COLO668 (cell line): ENCODE data around the gene MBNL2.
"Not testable (repeated sequence)": the region's sequence is repeated elsewhere in the genome, so short reads cannot be mapped to it uniquely, and the experiment has no call there.

Source experiments
- DNase-seq: peaks from one replicate; lab custom pipeline; 2025; ENCODE audit not compliant: unreplicated experiment; lab: John Stamatoyannopoulos, UW

Gene MBNL2

DNA sequence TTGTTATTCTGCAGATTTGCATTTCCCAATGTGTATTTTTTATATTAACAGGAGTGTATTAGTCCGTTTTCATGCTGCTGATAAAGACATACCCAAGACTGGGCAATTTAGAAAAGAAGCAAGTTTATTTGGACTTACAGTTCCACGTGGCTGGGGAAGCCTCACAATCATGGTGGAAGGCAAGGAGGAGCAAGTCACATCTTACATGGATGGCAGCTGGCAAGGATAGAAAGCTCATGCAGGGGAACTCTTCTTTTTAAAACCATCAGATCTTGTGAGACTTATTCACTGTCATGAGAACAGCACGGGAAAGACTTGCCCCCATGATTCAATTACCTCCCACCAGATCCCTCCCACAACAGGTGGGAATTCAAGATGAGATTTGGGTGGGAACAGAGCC lies 14.9 kb upstream of the MBNL2 start:
- not testable (repeated sequence) for DNase-seq

- no peak for DNase-seq
Observed at GRCh38 chr13:97211300-97211699, 10.8 kb upstream of the MBNL2 start.

DNA sequence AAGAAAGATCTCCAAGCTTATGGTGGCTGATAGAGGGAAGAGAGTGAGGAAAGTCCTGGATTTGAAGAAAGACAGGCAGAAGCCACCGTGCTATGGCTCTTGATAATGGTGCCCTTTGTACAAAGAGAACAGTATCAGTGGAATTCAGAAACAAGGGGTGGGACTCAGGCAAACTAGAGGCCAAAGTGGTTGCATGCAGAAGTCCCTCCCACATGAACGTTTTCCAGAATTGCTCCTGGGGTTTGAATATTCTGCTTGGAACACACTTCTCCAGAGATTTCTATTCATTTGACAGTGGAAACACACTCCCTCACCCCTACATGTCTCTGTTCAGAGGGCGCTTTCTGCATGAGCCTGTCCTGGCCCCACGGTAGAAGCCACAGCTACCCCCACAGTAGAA lies 10.1 kb upstream of the MBNL2 start:
- DNase-seq = no peak

DNA sequence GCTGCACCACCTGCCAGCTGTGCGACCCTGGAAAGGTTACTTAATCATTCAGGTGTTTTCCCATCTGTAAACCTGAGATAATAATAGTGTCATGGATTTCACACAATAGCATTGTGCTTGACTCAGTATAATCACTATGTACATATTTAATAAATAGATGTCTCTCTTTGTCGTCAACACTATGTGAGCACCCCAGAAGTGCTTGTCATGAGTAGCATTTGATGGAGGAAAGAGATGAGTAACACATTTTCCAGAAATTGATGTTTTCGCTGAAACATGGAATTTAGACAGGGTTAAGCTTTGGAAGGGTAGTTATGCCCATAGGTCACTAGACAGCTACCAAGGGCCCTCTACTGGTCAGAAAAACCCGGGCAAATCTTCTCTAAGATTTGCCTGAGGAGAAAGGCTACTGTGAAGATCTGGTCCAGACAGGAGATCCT lies 9.5 kb upstream of the MBNL2 start:
- peak; percentile 72 for DNase-seq

GRCh38 chr13:97214921-97215320 lies 7.2 kb upstream of the MBNL2 start:
- DNase-seq = no peak

- DNase-seq = no peak
Observed at GRCh38 chr13:97215325-97215724, 6.8 kb upstream of the MBNL2 start.

DNA sequence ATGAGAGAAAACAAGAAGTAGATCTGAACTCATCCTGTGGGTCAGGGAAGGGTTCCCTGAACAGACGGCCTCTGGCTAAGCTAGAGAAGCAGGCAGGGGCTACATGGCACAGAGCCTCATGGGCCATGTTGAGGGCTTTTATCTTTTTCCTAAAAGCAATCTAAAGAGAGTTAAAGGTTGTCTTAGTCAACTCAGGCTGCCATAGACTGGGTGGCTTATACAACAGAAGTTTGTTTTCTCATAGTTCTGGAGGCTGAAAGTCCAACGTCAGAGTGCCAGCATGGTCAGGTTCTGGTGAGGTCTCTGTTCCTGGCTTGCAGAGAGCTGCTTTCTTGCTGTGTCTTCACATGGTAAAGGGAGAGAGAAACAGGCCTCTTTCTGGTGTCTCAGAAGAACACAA lies 2.9 kb upstream of the MBNL2 start:
- no peak for DNase-seq

DNA sequence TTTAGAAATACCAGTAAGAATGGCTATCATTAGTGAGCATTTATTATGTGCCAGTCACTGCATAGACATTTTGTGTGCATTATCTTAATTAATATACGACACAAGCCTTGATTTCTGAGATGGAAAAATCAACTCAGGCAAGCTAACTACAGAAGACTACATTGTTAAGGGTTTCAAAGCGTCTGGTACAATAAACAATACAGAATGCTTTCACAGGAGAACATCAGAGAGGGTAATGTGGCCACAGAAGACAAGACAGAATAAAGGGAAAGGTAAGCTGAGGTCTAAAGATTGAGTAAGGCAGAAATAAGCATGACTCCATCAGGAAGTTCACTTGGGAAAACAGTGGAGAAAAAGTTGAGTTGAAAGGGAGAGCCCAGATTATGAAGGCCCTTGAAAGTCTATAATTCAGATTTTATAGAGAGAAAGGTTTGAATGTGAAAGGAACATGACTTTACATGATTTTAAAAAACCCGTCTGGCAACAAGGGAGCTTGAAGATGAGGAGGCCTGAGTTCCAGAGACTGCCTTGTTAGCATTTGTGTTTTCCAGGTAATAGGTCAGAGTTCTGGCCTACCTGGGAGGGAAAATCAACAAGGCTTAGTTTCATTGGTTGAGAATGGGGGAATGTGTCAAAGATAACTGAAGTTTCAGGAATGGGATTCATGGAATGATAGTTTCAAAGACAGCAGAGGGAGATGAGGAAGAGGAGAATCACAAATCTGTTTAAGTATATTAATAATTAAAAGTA lies 1.8 kb upstream of the MBNL2 start:
- no peak for DNase-seq

DNA sequence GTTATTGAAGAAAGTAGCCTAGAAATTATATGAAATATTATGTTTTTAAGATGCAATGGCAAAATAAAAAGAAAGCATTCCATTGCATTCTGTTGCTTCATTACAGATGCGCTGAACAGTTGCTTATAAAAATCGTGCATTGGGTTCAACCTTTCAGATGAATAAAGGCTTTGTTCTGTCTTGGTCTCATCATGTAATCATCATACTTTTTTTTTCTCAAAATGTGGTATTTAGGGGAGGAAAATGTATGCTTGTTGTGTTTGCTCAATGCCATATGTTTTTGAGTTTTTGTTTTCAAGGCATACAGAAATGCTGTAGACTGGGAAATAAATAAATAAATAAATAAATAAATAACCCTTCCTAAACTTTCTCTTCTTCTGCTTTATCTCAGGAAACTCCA lies 1.1 kb upstream of the MBNL2 start:
- DNase-seq = no peak

DNA sequence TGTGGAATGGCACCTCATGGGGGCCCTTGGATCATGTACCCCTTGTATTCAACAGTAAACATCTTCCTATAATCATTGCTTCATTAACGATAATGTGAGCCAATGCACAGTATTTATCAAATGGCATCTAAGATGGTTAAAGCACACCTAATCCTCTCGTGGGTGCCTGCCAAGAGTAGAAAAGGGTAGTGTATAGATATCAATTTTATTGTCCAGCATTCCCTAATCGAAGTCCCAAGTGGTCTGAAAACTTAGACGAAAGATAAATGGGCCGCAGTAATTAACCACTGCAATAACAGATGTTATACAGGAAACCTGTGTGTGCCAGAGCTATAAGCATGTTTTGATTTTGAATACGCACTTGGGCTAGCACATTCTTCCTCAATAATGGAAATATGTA lies 667 bp upstream of the MBNL2 start:
- DNase-seq = no peak

- DNase-seq = no peak
Observed at GRCh38 chr13:97223037-97223710, 1.0 kb downstream of the MBNL2 start.

GRCh38 chr13:97223711-97224541 lies 1.8 kb downstream of the MBNL2 start:
- DNase-seq = peak; percentile 72

DNA sequence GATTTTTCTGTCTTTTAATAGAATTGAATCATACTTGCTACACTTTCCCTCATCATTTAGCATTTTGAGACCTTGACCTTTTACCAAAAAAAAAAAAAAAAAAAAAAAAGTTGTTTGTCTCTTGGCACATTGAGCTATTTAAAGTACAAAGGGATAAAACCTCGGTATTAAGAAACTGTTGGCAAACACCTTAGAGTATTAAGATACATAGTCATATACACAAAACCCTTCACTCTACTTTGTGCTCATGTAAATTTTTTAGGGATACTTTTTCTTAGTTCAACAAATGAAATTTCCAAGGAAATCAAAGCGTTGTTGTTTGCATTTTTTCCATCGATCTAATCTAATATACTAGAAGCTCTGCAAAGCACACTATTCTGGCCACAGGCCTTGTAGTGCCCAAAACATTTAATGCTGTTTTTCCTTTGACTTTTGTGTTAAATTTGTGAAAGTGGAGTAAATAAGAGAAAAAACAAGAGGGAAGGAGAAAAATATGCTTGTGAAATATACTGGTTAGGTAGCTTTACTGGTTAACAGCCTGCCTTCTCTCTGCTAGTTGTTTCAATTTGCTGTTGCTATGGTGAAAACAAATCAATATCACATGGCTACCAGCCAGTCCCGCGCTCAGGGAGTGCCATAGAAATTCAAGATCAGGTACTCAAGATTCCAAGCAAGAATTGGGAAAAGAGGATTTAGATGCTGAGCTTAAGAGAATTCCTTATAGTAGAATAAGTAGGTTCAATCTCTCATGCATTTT lies 2.6 kb downstream of the MBNL2 start:
- peak; percentile 80 for DNase-seq

DNA sequence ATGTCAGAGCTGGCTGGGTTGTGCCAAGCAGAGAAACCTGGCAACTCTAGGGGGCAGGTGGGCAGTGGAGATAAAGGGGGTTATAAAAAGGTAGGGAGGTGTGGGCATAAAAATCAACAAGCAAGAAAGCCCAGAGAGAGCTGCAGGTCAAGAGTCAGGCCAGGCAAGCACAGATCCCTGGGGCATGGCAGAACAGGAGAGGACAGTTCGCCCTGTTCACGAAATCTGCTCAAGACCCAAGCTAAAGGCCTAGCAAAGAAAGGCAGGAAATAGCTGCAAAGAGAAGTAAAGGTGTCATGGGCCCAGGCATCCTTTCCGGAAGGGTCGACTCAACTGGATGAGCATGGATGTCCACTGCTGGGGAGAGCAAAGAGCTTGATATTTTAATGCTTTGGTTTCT lies 3.4 kb downstream of the MBNL2 start:
- no peak for DNase-seq

DNA sequence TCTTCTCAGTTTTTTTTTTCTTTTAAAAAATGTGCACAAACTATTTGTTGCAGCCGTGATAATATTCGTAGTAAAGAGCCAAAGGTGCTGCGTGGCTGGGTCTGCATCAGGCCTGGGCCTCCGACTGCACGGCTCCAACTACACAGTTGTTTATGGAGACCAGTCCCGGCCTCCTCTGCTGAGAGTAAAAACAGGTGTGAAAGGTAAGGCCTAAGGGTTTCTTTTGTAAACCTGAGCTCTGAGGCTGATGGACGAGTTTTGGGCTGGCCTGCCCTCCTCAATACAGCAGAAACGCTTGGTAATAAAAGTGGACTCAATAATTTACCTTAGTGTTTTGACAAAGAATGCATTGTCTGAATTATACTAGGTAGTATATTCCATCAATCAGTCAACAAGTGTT lies 3.9 kb downstream of the MBNL2 start:
- DNase-seq = peak; percentile 58

DNA sequence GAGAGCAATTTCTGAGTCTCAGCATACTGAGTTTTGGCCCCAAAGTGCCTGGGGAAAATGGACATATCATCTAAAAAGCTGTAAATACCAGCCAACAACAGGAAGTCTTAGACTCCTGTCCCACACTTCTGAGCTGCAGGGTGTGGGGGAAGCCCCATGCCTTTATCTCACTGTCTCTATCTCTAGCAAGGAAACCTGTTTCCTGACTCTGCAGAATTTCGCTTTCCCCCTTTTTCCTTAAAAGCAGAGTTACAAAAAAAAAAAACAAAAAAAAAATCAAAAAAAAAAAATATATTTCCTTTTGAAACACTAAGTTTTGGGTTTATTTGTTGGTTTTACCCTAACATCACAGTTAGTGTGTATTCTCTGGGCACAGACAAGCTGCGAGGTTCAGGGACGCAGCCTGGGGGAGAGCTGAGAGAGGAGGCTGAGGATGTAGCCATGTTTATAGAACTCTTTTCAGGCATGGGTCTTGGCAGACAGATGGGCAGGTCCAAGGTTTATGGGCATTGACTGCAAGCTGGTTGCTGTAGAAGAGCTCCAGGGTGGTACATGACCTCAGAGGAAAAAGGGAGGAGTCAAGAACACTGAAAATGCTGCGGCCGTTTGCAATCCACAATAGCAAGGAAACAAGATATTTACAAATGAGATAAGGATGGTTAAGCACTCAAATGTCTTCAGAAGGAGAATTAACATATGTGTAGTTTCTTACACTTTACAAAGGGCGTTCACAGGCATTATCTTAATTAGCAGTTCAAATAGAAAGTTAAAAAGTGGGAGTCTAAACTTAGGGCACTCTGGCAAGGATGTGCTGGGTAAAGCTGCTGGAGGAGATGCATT lies 4.9 kb downstream of the MBNL2 start:
- no peak for DNase-seq

DNA sequence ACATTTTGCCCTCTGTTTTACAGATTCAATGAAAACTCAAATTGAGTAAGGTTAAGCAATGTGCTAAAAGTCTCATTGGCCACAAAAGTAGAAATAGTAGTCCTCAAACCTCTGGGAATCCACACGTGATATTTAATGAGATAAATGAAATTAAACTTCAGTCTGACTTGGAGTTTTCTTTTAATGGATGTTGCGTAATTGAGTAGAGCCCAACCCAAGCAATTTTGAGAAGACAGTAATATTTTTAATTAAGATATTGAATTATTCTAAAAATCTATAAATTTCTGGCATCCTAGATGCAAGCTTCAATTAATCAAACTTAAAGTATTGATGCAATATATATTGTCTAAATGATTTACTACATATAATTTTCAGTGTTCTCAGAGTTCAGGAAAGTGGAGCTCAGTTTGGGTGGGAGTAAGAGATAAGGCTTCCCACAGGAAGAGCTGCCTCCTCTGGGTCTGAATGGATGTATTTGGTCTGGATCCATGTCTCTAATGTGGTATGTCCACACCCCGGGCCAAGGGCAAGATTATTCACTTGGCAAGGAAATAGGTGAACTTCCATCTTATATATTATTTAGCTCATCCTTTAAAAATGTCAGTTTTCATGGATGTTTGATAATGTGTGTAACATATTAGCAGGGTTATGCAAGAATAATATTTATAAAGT lies 6.9 kb downstream of the MBNL2 start:
- DNase-seq = no peak

DNA sequence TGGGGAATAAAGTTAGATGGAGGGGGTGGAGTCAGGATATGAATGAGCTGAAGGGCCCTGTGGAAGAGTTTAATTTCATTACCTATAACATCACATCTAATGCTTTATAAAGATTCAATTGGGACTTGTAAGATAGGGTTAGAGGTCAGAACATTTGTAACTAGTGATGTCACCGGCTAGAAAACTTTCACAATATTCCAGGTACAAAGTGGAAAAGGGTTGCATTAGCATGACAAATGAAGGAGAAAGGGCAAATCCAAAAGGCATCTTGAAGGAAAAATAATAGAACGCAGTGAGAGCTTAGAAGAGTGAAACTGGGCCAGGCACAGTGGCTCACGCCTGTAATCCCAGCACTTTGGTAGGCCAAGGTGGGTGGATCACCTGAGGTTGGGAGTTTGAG lies 7.6 kb downstream of the MBNL2 start:
- DNase-seq = no peak

- DNase-seq = no peak
Observed at GRCh38 chr13:97231118-97231828, 9.1 kb downstream of the MBNL2 start.
